HG03565 (cell line): ENCODE results near the gene BTNL8.
A peak's percentile ranks its signal among the peaks of the same experiment; 100 is the strongest.

Experiments
- ATAC-seq: cut with Tn5 transposase; IDR thresholded peaks from one replicate; pipeline ENCODE4 v1.9.1; 2021; ENCODE audit warnings: mild to moderate bottlenecking, moderate library complexity; ENCODE audit not compliant: unreplicated experiment

The BTNL8 gene, protein sequence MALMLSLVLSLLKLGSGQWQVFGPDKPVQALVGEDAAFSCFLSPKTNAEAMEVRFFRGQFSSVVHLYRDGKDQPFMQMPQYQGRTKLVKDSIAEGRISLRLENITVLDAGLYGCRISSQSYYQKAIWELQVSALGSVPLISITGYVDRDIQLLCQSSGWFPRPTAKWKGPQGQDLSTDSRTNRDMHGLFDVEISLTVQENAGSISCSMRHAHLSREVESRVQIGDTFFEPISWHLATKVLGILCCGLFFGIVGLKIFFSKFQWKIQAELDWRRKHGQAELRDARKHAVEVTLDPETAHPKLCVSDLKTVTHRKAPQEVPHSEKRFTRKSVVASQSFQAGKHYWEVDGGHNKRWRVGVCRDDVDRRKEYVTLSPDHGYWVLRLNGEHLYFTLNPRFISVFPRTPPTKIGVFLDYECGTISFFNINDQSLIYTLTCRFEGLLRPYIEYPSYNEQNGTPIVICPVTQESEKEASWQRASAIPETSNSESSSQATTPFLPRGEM

DNA sequence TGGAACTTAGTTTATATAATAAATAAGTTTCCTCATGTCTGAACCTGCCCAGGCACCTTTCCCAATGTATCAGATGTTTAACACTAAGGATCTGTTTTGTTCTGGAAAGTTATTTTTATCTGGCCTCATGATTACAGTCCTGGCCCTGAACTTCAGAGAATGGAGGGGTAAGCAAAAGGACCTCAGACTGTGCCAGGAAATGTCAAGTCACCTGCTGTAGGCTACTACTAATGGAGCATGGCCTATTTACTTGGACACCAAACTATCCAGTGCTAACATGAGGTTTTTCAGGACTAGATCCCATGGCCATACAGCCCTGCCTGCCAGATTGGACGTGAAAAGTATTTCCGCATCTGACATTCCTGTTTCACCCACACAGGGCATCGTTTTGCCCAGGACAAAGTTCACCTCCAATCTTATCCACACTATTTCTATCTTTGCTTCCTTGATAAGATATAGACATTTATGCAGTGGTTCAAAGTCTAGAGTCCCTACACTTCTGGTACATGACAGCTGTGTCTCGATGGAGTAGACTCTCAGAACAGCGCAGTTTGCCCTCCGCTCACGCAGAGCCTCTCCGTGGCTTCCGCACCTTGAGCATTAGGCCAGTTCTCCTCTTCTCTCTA, at the start of gene BTNL8:
Gene BTNL8 (plus strand): TSS at position 539 of the 626 bp plus-strand sequence. CDS start 152 bp downstream, outside the sequence.
- no peak for ATAC-seq

DNA sequence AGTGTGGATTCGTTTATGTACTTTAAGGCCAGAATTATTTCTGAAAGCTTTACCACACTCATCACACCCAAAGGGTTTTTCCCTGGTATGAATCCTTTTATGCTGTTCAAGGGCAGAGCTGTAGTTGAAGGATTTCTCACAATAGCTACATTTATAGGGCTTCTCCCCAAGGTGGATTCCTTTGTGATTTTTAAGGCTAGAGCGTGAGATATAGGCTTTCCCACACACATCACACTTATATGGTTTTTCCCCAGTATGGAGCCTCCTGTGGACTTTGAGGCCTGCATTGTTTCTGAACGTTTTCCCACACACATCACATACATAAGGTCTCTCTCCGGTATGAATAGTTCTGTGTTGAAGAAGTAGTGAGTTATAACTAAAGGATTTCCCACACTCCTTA, 49.1 kb upstream of the BTNL8 start:
- no peak for ATAC-seq

DNA sequence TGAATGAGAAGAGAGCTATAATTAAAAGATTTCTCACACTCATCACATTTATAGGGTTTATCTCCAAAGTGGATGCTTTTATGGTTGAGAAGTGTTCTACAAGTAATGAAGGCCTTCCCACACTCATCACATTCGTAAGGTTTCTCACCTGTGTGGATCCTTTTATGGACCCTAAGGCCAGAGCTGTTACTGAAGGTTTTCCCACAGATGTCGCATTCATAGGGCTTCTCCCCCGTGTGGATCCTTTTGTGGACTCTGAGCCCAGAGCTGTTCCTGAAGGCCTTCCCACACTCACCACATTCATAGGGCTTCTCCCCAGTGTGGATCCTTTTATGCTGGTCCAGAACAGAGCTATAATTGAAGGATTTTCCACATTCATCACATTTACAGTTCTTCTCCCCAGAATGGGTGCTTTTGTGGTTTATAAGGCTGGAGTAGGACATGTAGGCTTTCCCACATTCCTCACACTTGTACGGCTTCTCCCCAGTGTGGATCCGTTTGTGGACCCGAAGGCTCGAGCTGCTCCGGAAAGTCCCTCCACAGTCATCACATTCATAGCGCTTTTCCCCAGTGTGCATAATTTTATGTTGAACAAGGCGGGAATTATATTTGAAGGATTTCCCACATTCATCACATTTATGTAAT, 48.4 kb upstream of the BTNL8 start:
- ATAC-seq = no peak

DNA sequence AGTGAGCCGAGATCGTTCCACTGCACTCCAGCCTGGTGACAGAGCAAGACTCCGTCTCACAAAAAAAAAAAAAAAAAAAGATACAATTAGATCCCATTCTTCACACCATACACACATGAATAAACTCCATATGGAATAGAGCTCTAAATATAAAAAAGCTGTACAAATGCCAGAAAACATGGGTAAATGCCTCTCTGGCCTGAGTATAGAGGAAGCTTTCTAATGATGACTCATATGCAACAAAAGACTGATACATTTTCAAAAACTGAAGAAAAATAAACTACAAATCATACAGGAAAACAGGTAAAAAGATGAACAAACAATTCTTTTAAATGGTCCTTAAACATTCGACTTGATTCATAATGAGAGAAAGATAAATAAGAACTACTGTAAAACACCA, 46.5 kb upstream of the BTNL8 start:
- no peak for ATAC-seq

DNA sequence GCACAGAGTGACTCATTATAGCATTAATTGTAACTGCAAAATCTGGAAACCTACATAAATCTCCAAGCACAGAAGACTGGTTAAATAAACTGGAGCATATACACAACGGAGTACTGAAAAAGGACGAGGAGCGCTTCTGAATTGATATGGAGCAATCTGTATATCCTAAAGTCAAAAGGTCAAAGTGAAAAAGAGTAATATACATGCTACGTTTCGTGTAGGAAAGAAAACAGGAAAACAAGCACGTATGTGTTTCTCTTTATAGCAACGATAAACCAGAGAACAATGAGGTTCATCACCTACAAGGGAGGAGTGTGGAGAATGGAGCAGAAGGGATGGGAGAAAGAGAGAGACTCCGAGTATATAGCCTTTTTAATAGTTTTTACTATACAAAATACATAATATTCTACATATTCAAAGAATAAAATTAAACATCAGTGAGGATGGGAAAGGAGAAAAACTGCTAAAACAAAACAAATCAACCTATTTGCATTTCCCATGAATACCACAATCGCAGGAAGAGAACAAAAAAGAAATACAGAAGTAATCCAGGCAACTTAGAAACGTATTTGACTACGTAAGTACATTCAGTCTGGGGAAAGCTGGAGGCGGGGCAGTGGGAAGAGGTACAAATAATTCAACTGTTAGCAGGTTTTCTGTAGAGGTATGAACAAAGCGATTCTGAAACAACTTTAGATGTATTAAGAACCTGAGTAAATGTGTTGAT, 45.7 kb upstream of the BTNL8 start:
- ATAC-seq = no peak

DNA sequence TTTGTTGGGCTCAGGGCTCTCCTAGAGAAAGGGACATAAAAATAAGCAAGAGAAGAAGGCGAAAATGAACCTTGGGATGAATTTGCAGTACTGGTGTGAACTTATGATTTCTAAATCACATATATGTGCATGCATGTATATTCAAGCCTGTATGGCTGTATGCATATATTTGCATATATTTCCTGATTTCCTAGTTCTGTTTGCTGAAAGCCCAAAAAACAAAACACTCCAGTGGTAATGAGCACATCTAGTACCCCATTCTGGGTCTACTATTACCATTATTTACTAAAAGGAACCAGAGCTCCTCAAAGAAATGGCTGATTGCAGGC, 45.1 kb upstream of the BTNL8 start:
- no peak for ATAC-seq

DNA sequence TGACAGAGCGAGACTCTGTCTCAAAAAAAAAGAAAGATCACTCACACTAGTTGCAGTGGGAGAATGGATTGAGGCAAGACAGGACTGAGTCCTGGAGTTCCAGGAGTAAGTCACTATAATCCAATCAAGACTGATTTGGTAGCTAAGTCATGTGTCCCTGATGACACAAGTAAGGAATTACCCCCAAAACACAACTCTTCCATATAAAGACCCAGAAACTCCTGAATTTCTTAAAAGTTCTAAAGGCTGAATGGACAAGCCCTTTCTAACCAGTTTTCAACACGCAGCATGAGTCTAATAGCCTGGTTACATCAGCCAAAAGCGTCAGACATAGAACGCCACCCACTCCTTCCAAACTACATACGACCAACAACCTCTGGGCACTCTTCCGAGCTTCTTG, 40.4 kb upstream of the BTNL8 start:
- no peak for ATAC-seq

DNA sequence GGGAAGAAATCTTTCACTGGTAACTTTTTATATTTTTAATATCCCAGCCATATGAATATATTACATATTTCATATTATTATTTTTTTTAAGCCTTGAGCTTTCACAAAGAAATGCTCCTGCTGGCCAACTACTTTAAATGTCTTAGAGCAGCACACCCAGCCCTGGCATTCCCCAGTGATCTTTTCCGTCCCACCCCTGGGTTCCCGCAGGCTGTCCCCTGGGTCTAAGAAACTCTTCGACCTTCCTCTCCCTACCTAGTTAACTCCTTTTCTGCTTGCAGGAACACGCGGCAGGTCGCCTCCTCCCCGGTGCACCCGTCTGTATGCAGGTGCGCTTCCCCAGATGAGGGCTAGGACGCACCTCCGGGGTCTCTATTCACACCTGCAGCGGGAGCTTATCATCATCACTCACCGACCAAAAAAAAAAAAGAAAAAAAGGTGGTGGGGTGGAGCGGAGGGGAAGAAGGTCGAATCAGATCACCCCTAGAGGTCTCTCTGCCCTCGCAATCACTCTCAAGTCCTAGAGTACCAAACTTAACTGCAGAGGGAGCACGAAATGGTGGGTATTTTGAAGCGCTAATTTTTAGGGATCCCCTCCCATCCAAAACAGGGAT, 38.6 kb upstream of the BTNL8 start:
- ATAC-seq = peak; percentile 21

DNA sequence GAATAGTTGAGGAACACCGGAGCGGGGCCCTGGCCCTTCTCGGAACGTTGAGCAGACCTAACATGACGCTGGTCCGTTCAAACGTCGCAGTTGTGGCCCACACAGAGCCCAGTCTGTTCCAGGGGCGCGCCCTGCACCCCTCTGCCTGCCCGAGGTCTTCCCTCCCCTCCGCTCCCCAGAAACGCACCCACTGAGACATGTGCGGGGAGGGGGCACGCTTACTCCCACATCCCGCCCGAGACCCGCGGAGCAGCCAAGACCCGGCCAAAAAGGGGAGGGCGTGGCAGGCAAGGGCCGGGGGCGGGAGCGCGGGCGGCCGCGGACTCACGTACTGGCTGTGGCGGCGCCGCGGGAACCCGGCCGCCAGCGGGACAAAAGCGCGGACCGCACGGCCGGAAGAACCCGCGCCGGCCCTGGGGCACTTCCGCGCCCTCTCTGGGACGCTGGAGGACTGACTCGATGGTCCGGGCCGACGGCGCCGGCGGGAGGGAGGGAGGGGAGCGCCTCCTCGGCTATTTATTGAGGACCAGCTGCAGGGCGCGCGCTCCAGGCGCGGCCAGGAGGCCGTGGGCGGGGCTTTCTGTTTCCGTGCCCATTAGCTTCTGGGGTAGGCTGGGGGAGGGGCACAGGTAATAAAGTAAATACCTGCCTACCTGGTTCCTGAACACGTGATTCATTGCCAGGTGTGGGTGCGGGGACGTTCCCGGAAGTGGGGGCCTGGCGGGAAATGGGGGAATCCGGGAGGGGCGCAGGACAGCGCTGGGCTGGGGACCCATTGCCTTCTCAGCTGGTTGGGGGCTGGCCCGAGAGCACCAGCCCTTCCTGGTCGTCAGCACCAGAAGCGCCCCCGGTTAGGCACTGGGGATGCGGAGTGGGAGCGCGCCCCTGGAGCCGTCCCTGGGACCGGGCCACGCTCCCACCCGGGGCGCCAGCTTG, 37.8 kb upstream of the BTNL8 start, which contains the start of gene ZFP62:
Gene ZFP62 (minus strand): TSS at position 390 of the 936 bp plus-strand sequence. CDS start 57 bp downstream, at position 333.
- peak; percentile 84 for ATAC-seq

DNA sequence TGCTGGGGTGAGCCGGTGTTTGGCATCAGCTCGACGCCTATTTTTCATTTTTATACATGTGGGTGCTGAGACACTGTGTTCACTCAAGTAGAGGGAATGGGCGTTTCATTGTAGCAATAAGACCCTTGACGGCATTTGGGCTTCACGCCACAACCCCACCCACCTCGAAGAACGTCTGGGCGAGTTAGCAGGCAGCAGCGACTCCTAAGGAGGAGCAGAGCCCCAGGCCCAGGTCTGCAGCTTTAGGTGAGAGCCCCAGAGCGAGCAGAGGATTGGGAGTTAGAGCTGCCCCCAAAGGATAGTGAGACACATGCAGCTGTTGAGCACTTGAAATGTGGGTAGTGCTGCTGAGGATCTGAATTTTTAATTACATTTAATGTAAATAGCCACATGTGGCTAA, 36.3 kb upstream of the BTNL8 start:
- ATAC-seq = no peak

DNA sequence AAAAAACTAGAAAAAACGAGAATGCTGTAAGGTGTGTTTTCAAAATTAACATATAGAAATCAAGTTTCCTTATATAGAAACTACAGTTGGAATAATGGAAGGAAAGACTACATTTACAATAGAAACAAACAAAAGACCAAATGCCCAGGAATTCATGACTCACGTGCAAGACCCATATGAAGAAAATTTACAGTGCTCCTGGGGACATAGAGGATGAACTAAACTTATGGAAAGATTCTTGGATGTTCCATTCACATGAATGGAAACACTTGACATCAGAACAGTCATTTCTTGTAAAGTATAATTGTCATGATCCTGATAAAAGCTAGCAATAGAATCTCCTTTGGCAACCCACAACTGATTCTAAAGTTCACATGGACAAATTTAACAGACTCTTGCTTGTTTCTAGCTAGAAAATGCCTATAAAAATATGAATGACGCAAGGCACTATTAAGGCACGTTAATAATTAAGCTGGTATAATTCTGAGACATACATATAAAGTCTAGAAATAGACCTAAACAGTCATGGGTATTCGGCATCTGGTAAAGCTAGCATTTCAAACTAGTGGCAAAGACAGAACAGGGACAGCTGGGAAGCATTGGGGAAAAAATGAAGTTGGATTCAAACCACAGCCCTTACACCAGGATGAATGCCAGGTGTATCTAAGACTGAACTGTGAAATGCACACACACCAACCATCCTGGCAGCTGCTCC, 32.8 kb upstream of the BTNL8 start:
- ATAC-seq = no peak

DNA sequence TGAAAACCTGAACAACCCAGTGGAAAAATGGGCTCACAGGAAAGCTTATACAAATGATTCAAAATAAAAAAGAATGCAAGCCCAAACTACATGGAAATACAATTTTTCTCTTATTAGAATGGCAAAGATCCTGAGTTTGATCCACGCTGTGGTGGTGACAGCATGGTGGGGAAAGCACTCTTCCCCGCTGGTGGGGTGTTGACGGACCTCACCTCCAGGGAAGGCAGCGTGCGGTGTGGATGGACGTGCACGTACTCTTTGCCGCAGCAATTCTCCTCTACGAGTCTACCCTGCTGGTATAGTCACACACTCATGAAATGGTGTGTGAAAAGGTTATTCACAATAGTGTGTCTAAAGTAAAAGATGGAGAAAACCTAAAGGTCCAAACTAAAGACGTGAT, 32.0 kb upstream of the BTNL8 start:
- no peak for ATAC-seq

DNA sequence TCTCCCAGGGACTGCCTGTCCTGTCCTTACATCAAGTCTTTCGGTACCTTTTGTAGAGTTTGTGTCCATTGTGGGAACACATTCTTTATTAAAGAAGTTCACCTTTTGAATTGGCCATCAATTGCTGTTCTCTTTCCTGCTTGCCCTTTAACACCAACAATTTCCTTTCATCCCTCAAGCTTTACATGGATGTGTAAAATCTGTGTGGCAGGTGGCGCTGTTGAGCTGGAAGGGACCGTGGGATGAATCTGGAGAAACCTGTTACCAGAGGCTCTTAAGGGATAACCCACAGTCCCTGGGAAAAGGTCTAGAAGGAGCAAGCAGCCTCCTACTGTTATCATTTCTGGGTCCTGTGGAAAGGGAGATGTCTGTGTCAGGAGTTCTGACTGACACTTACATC, 30.0 kb upstream of the BTNL8 start:
- no peak for ATAC-seq

DNA sequence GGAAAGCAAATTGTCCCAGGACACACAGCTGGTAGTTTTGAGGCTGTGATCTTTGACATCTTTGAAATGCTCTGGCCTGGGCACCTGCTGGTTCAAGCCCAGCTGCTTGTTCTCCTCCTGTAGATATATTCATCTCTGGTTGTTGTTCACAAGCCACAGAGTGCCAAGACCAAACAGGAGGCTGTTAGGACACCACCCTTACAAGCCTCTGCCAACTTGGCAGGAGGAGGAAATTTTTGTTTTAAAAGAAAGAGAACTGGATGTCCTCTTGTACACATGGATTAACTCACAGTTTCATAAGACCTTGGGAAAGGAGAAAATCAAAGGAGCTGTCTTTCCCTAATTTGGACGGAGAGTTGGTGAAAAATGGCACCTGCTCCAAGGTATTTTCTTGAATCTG, 29.4 kb upstream of the BTNL8 start:
- no peak for ATAC-seq

DNA sequence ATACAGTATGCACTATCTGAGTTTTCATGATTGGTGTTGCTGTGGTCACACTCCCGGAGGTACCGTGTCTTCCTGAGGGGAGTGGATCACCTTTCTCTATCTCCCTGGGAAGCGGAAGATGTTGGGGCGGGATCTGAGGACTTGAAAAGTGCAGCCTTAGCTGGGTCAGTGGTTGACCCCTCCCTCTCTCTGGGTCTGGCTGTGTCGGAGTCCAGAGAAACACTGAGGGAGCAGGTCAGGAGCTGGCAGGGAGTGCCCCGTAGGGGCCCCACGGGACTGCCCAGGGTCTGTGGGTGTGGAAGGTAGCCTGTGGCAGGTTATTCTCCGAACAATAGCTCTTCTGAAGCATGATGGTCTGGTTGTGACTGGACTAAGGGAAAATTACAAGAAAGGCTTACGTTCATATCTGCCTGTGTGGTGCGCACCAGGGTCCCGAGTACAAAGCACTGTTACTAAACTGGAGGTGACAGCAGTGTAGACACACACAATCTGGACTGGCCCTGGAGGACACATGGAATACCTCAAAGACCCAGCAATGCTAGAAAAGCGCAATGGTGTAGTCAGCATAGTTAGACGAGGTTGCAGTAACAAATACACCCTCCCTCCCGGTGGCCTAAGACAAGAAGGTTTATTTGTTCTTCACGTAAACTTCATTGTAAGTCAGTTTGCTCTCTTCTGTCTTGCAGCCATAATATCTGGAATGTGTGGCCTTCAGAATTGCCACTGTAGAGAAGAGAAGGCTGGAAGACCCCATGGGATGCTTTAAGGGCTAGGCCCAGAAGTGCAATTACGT, 28.5 kb upstream of the BTNL8 start:
- no peak for ATAC-seq

DNA sequence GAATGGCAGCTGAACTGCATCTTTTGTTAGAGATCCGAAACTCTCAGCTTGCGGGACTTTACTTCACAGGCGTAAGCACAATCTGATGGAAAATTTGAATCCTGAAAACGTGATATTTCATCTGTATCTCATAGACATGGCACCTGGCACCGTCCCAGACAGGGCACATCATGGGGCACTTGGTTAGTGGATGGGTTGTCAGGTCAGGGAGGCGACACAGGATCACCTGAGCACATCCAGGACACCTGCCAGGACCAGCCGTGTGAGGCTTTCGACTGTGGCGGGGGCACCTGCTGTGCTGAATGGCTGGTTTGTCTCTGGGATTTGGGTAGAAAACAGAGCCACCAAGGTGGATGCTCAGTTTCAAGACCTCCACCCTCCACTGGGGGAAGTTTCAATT, 26.5 kb upstream of the BTNL8 start:
- no peak for ATAC-seq

DNA sequence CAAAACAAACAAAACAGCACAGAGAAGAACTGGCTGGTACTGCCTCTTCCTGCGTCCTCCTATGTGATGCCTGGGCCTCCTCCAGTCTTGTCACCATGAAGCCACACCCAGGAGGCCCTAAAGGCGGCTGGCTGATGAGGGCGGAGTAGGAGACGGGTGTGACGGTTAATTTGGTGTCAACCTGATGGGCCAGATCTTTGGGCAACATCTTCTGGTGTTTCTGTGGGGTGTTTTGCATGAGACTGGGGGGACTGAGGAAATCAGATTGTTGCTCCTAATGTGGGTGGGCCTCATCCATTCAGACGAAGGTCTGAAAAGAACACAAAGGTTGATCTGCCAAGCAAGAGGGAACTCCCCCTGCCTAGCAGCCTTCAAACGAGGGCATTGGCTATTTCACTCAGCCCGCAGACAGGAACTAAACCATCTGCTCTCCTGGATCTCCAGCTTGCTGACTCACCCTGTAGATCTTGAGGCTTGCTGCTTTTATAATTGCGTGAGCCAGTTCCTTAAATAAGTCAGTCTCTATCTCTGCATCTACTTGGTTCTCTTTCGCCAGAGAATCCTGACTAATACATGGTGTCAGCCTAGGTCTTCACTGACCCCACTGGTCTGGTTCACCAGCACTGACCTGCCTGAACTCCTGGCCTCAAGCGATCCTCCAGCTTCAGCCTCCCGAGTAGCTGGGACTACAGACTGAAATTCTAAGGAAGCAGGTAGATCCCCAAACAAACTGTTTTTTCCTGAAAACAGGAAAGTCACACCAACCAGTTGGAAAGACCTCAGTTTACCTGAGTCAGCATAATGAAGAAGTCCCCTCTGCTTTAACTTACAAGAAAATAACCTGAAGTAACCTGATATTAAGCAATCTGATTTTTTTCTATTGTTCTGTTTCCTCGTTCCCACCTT, 25.1 kb upstream of the BTNL8 start:
- no peak for ATAC-seq
